Mesendoderm (in vitro differentiated cells): ENCODE data around the gene RAD23A.

Experiments used
- DNase-seq: peaks from one replicate; pipeline ENCODE4 v3.0.0; 2013
- H2AK5ac ChIP-seq: 2 replicates; pipeline ENCODE4 v1.6.1; 2013; ENCODE audit warnings: low read length, inconsistent platforms
- H2BK120ac ChIP-seq: 2 replicates; pipeline ENCODE4 v1.6.1; 2013; ENCODE audit warnings: low read depth, mild to moderate bottlenecking, low read length, moderate library complexity, mixed read lengths
- H2BK15ac ChIP-seq: replicated peaks from 2 replicates; pipeline ENCODE4 v1.6.1; 2013; ENCODE audit warnings: low read depth, mild to moderate bottlenecking, moderate library complexity
- H2BK5ac ChIP-seq: 2 replicates; pipeline ENCODE4 v1.6.1; 2013; ENCODE audit warnings: low read length, inconsistent platforms
- H3K18ac ChIP-seq: 2 replicates; pipeline ENCODE4 v1.6.1; 2013; ENCODE audit warnings: mild to moderate bottlenecking, low read length, mixed read lengths
- H3K23ac ChIP-seq: one replicate; pipeline ENCODE4 v1.6.1; 2013; ENCODE audit warnings: low read length
- H3K27ac ChIP-seq: 2 replicates; pipeline ENCODE4 v1.5.1; 2013; ENCODE audit warnings: low read depth, mild to moderate bottlenecking, inconsistent platforms, low read length, moderate library complexity
- H3K27me3 ChIP-seq: 2 replicates; pipeline ENCODE4 v1.6.1; 2013; ENCODE audit warnings: low read length, control low read depth, mild to moderate bottlenecking, inconsistent platforms; ENCODE audit not compliant: insufficient read depth, poor library complexity
- H3K36me3 ChIP-seq: 2 replicates; pipeline ENCODE4 v1.6.1; 2013; ENCODE audit warnings: low read length, inconsistent platforms; ENCODE audit not compliant: control insufficient read depth, insufficient read depth
- H3K4ac ChIP-seq: one replicate; pipeline ENCODE4 v1.6.1; 2013; ENCODE audit warnings: low read depth, mild to moderate bottlenecking, low read length, moderate library complexity
- H3K4me1 ChIP-seq: 2 replicates; pipeline ENCODE4 v1.6.1; 2013; ENCODE audit warnings: low read depth, low read length, inconsistent platforms; ENCODE audit not compliant: control insufficient read depth
- H3K4me2 ChIP-seq: 2 replicates; pipeline ENCODE4 v1.6.1; 2013; ENCODE audit warnings: low read length
- H3K4me3 ChIP-seq: 2 replicates; pipeline ENCODE4 v1.5.1; 2013; ENCODE audit warnings: mild to moderate bottlenecking, low read length
- H3K56ac ChIP-seq: one replicate; pipeline ENCODE4 v1.6.1; 2013; ENCODE audit warnings: low read length
- H3K79me1 ChIP-seq: 2 replicates; pipeline ENCODE4 v1.6.1; 2013; ENCODE audit warnings: low read length, inconsistent platforms
- H3K79me2 ChIP-seq: 2 replicates; pipeline ENCODE4 v1.6.1; 2013; ENCODE audit warnings: mild to moderate bottlenecking, low read length; ENCODE audit not compliant: control insufficient read depth, insufficient read depth
- H3K9ac ChIP-seq: 2 replicates; pipeline ENCODE4 v1.6.1; 2013; ENCODE audit warnings: low read length, inconsistent platforms
- H4K5ac ChIP-seq: one replicate; pipeline ENCODE4 v1.6.1; 2013; ENCODE audit warnings: low read length
- H4K8ac ChIP-seq: one replicate; pipeline ENCODE4 v1.6.1; 2013; ENCODE audit warnings: low read depth, mild to moderate bottlenecking, control low read depth, low read length, moderate library complexity
- WGBS: extraction: QIAGEN DNeasy Blood & Tissue Kit; methylation state at CpG from one replicate; pipeline ENCODE4 v1.1.7; 2013; ENCODE audit warnings: low lambda C conversion rate, missing lambda C conversion rate; ENCODE audit not compliant: insufficient coverage; ENCODE audit errors: extremely low coverage; 5-methylcytosine and 5-hydroxymethylcytosine counted together

The RAD23A gene

GRCh38 chr19:12965812-12966135, 20.1 kb downstream of the RAD23A start:
- no peak overlapping the region for H2AK5ac ChIP-seq
- H4K5ac ChIP-seq: no peak overlapping the region
- no peaks in the 10 kb centered on the region for H3K27me3 ChIP-seq
- no peak overlapping the region for H2BK120ac ChIP-seq
- no peak overlapping the region for H4K8ac ChIP-seq
- H2BK15ac ChIP-seq: no peak overlapping the region
- no peaks in the 10 kb centered on the region for H3K36me3 ChIP-seq
- no peak overlapping the region for H2BK5ac ChIP-seq
- H3K79me1 ChIP-seq: no peaks in the 10 kb centered on the region
- no peak overlapping the region for H3K4ac ChIP-seq
- no peak overlapping the region for H3K18ac ChIP-seq
- no peak overlapping the region for H3K4me2 ChIP-seq
- no peaks in the 10 kb centered on the region for H3K79me2 ChIP-seq
- WGBS: no CpG with 5 or more reads among the region's 8 CpGs
- no peak overlapping the region for H3K9ac ChIP-seq
- no peaks in the 10 kb centered on the region for H3K4me1 ChIP-seq
- no peak overlapping the region for H3K4me3 ChIP-seq
- H3K23ac ChIP-seq: no peak overlapping the region
- no peak overlapping the region for H3K27ac ChIP-seq
- H3K56ac ChIP-seq: peak overlapping the region; percentile 17
- no peak for DNase-seq

- Histone ChIP-seq H3K18ac (no peak overlapping the region), H3K9ac (no peak overlapping the region), H3K56ac (no peak overlapping the region), H3K27ac (no peak overlapping the region), H3K23ac (no peak overlapping the region), H3K27me3 (no peaks in the 10 kb centered on the region), H4K8ac (no peak overlapping the region), H3K36me3 (no peaks in the 10 kb centered on the region), H3K4me2 (no peak overlapping the region), H2BK120ac (no peak overlapping the region), H2BK5ac (no peak overlapping the region), H2AK5ac (no peak overlapping the region), H2BK15ac (no peak overlapping the region), H4K5ac (no peak overlapping the region), H3K4ac (no peak overlapping the region), H3K79me2 (no peaks in the 10 kb centered on the region), H3K4me1 (no peaks in the 10 kb centered on the region), H3K4me3 (no peak overlapping the region), H3K79me1 (no peaks in the 10 kb centered on the region)
- DNase-seq: no peak
- WGBS: no CpG with 5 or more reads among the region's 5 CpGs
Observed at GRCh38 chr19:12967907-12968306, 22.2 kb downstream of the RAD23A start.

- H3K4me1 ChIP-seq: no peaks in the 10 kb centered on the region
- no peaks in the 10 kb centered on the region for H3K79me2 ChIP-seq
- no peak within 1 kb of the TSS for H2AK5ac ChIP-seq
- H3K27me3 ChIP-seq: no peaks in the 10 kb centered on the region
- H3K79me1 ChIP-seq: no peaks in the 10 kb centered on the region
- H2BK15ac ChIP-seq: no peak within 1 kb of the TSS
- no peak within 1 kb of the TSS for H3K4ac ChIP-seq
- H3K18ac ChIP-seq: no peak within 1 kb of the TSS
- no peak within 1 kb of the TSS for H2BK120ac ChIP-seq
- no peaks in the 10 kb centered on the region for H3K36me3 ChIP-seq
- no peak within 1 kb of the TSS for H4K8ac ChIP-seq
- H4K5ac ChIP-seq: no peak within 1 kb of the TSS
- no peak within 1 kb of the TSS for H3K27ac ChIP-seq
- H3K4me3 ChIP-seq: no peak within 1 kb of the TSS
- no peak within 1 kb of the TSS for H3K23ac ChIP-seq
- no CpG with 5 or more reads among the region's 14 CpGs for WGBS
- no peak for DNase-seq
- H2BK5ac ChIP-seq: no peak within 1 kb of the TSS
- no peak within 1 kb of the TSS for H3K9ac ChIP-seq
- no peak within 1 kb of the TSS for H3K4me2 ChIP-seq
- H3K56ac ChIP-seq: no peak within 1 kb of the TSS
Observed at GRCh38 chr19:12969292-12969988, 23.8 kb downstream of the RAD23A start, which contains the start of gene DAND5. Gene DAND5 (plus strand): TSS chr19:12969576. CDS start chr19:12969661, 85 bp downstream.

GRCh38 chr19:12970070-12970820, 24.6 kb downstream of the RAD23A start:
- no peak overlapping the region for H2AK5ac ChIP-seq
- no peak overlapping the region for H3K4me3 ChIP-seq
- H2BK5ac ChIP-seq: no peak overlapping the region
- no peak overlapping the region for H3K23ac ChIP-seq
- H3K4me1 ChIP-seq: no peaks in the 10 kb centered on the region
- H3K27ac ChIP-seq: no peak overlapping the region
- H3K9ac ChIP-seq: no peak overlapping the region
- H4K8ac ChIP-seq: no peak overlapping the region
- no peak for DNase-seq
- H3K79me1 ChIP-seq: no peaks in the 10 kb centered on the region
- WGBS: no CpG with 5 or more reads among the region's 7 CpGs
- no peak overlapping the region for H3K4me2 ChIP-seq
- no peaks in the 10 kb centered on the region for H3K36me3 ChIP-seq
- H2BK120ac ChIP-seq: no peak overlapping the region
- no peaks in the 10 kb centered on the region for H3K27me3 ChIP-seq
- H3K18ac ChIP-seq: no peak overlapping the region
- no peak overlapping the region for H2BK15ac ChIP-seq
- H3K79me2 ChIP-seq: no peaks in the 10 kb centered on the region
- H3K4ac ChIP-seq: no peak overlapping the region
- H3K56ac ChIP-seq: no peak overlapping the region
- no peak overlapping the region for H4K5ac ChIP-seq

- no peak overlapping the region for H3K23ac ChIP-seq
- H3K27ac ChIP-seq: no peak overlapping the region
- no peak overlapping the region for H3K4me2 ChIP-seq
- H3K79me1 ChIP-seq: no peaks in the 10 kb centered on the region
- no peak overlapping the region for H4K8ac ChIP-seq
- H3K4ac ChIP-seq: no peak overlapping the region
- H3K36me3 ChIP-seq: no peaks in the 10 kb centered on the region
- H3K79me2 ChIP-seq: no peaks in the 10 kb centered on the region
- no peak overlapping the region for H2BK15ac ChIP-seq
- DNase-seq: no peak
- no peaks in the 10 kb centered on the region for H3K27me3 ChIP-seq
- H2BK5ac ChIP-seq: no peak overlapping the region
- no peak overlapping the region for H3K9ac ChIP-seq
- H4K5ac ChIP-seq: no peak overlapping the region
- no peak overlapping the region for H3K4me3 ChIP-seq
- no peaks in the 10 kb centered on the region for H3K4me1 ChIP-seq
- no peak overlapping the region for H2AK5ac ChIP-seq
- no peak overlapping the region for H3K18ac ChIP-seq
- no CpG with 5 or more reads among the region's 16 CpGs for WGBS
- H2BK120ac ChIP-seq: no peak overlapping the region
- H3K56ac ChIP-seq: no peak overlapping the region
Observed at GRCh38 chr19:12973236-12973635, 27.6 kb downstream of the RAD23A start.
